ENCODE results near the gene HNRNPL. TPM values are rescaled to one million over a fixed set of nuclear protein-coding genes. Genes with fewer than 3 reads are reported as not detected.
A peak's percentile ranks its signal among the peaks of the same experiment; 100 is the strongest.

HNRNPL gene
- total and polyA plus RNA-seq, 2 donors (not counting 1 experiment from before 2014, with no cell fraction given) = 292 to 418 TPM

DNA sequence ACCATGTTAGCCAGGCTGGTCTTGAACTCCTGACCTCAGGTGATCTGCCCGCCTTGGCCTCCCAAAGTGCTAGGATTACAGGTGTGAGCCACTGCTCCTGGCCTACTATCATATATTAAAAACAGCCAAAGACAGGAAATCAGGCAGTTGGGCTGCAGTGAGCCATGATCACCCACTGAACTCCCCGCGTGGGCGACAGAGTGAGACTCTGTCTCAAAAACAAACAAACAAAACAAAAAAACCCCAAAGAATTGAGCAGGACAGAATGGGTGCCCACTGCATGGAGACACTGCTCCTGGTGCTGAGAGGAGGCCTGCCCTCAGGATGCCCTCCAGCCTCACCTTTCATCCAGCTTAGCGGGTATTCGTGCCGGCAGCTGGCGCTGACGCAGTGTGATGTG is 33.5 kb upstream of the HNRNPL start:
- H3K9me3 Mint-ChIP-seq (ENCODE audit: insufficient read depth) = no peaks in the 10 kb centered on the region
- 76% methylated on average over 3 of the region's 9 CpGs for WGBS (ENCODE audit: insufficient coverage)
- DNase-seq (no peak), ATAC-seq (ENCODE audit: low read depth) (no peak)
- TF ChIP-seq EZH2 (IDR thresholded peaks at IDR 0.05; ENCODE audit: borderline replicate concordance, insufficient read depth, low read depth, low read length, poor library complexity, severe bottlenecking) = no peak
- TF ChIP-seq, protein P1, sequence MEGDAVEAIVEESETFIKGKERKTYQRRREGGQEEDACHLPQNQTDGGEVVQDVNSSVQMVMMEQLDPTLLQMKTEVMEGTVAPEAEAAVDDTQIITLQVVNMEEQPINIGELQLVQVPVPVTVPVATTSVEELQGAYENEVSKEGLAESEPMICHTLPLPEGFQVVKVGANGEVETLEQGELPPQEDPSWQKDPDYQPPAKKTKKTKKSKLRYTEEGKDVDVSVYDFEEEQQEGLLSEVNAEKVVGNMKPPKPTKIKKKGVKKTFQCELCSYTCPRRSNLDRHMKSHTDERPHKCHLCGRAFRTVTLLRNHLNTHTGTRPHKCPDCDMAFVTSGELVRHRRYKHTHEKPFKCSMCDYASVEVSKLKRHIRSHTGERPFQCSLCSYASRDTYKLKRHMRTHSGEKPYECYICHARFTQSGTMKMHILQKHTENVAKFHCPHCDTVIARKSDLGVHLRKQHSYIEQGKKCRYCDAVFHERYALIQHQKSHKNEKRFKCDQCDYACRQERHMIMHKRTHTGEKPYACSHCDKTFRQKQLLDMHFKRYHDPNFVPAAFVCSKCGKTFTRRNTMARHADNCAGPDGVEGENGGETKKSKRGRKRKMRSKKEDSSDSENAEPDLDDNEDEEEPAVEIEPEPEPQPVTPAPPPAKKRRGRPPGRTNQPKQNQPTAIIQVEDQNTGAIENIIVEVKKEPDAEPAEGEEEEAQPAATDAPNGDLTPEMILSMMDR (IDR thresholded peaks at IDR 0.05) = no peak
- Histone ChIP-seq H3K4me2 (replicated peaks; ENCODE audit: low read depth, low read length, poor library complexity, severe bottlenecking) (no peak overlapping the region), H3K9ac (ENCODE audit: low read length) (no peak overlapping the region), H3K4me1 (ENCODE audit: control insufficient read depth in 2 of 2, insufficient read depth in 2 of 2, low read length in 2 of 2) (peaks cover 29 to 40% of the 10 kb centered on the region in 2 donors), H3K27ac (ENCODE audit: low read length in 2 of 2) (peak overlapping the region in 1 of 2 donors; percentile 39), H3K9me3 (ENCODE audit: control extremely low read depth in 1 of 3, control insufficient read depth in 2 of 3, insufficient read depth in 1 of 3, low read length in 2 of 3) (no peaks in the 10 kb centered on the region), H4K20me1 (ENCODE audit: control insufficient read depth, insufficient read depth, low read length, poor library complexity, severe bottlenecking) (no peaks in the 10 kb centered on the region), H3K27me3 (replicated peaks in 1 of 4; ENCODE audit: control extremely low read depth in 1 of 4, control insufficient read depth in 3 of 4, insufficient read depth in 4 of 4, low read length in 3 of 4) (no peaks in the 10 kb centered on the region), H3K79me2 (ENCODE audit: control insufficient read depth, insufficient read depth, low read length) (peaks cover 20% of the 10 kb centered on the region), H3K36me3 (replicated peaks in 1 of 2; ENCODE audit: control extremely low read depth in 1 of 2, control insufficient read depth in 1 of 2, extremely low read depth in 1 of 2, insufficient read depth in 2 of 2, low read length in 1 of 2) (peaks cover 0 to 16% of the 10 kb centered on the region in 2 experiments), H2AFZ (ENCODE audit: insufficient read depth, low read depth, low read length, poor library complexity, severe bottlenecking) (no peak overlapping the region), H3K4me3 (ENCODE audit: control extremely low read depth in 1 of 5, extremely low read depth in 1 of 5, insufficient read depth in 1 of 5, low read depth in 2 of 5, low read length in 4 of 5) (no peak overlapping the region)
- POLR2A ChIA-PET = interaction anchor here (0.6 to 1.2 kb wide), 3 partner anchors 31 to 239 kb away, joined by 3 to 9 read pairs (median 5); no protein-coding TSS in a partner anchor
- H3K27ac Mint-ChIP-seq = no peak overlapping the region
- CTCF ChIA-PET = no interaction called here
- peaks cover 23% of the 10 kb centered on the region for H3K4me1 Mint-ChIP-seq
- H3K4me3 Mint-ChIP-seq = no peak overlapping the region
- intact Hi-C loops (cut with micrococcal nuclease) = no loop called here
- H3K27me3 Mint-ChIP-seq = no peaks in the 10 kb centered on the region

DNA sequence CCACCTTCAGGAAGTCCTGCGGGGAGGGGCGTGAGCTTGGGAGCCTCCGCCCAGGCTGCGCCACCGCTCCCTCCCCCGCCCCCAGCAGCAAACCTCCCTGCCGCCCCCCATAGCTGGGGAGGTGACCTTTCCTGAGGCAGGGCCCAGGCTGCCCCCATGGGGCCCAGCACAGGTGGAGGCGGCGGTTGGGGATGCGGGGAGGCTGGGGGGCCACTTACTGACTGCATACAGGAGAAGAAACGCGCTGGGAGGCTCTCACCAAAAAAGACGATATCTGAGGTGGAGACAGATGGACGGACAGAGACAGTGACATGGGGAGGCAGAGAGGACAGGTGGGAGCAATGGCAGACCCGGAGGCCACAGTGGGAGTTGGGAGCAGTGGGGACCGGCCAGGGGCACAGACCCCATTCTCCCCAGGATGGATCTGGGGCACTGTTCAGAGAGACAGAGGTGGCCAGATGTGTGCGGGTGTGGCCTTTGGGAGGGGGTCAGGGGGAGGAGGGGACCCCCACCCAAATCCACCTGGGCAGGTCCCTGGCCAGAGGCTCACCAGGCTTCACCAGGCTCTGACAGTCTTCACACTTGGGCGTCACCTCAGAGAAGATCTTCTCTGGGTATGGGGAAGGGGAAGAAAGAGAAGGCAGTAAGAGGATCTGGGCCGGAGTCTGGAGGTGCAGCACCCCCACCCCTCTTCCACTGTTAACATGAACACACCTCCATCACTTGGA is 31.3 kb upstream of the HNRNPL start:
- Histone ChIP-seq H3K4me3 (ENCODE audit: control extremely low read depth in 1 of 5, extremely low read depth in 1 of 5, insufficient read depth in 1 of 5, low read depth in 2 of 5, low read length in 4 of 5) (no peak overlapping the region), H4K20me1 (ENCODE audit: control insufficient read depth, insufficient read depth, low read length, poor library complexity, severe bottlenecking) (no peaks in the 10 kb centered on the region), H3K4me2 (replicated peaks; ENCODE audit: low read depth, low read length, poor library complexity, severe bottlenecking) (no peak overlapping the region), H3K4me1 (ENCODE audit: control insufficient read depth in 2 of 2, insufficient read depth in 2 of 2, low read length in 2 of 2) (peaks cover 35 to 44% of the 10 kb centered on the region in 2 donors), H3K9ac (ENCODE audit: low read length) (no peak overlapping the region), H2AFZ (ENCODE audit: insufficient read depth, low read depth, low read length, poor library complexity, severe bottlenecking) (no peak overlapping the region), H3K79me2 (ENCODE audit: control insufficient read depth, insufficient read depth, low read length) (peaks cover 12% of the 10 kb centered on the region), H3K36me3 (replicated peaks in 1 of 2; ENCODE audit: control extremely low read depth in 1 of 2, control insufficient read depth in 1 of 2, extremely low read depth in 1 of 2, insufficient read depth in 2 of 2, low read length in 1 of 2) (peaks cover 0 to 15% of the 10 kb centered on the region in 2 experiments), H3K27ac (ENCODE audit: low read length in 2 of 2) (peak overlapping the region; percentile 22 to 94), H3K27me3 (replicated peaks in 1 of 4; ENCODE audit: control extremely low read depth in 1 of 4, control insufficient read depth in 3 of 4, insufficient read depth in 4 of 4, low read length in 3 of 4) (no peaks in the 10 kb centered on the region), H3K9me3 (ENCODE audit: control extremely low read depth in 1 of 3, control insufficient read depth in 2 of 3, insufficient read depth in 1 of 3, low read length in 2 of 3) (no peaks in the 10 kb centered on the region)
- CTCF ChIA-PET = interaction anchor here (1.1 to 1.3 kb wide), 2 partner anchors 11 to 111 kb away, joined by 4 to 6 read pairs; no protein-coding TSS in a partner anchor
- no peaks in the 10 kb centered on the region for H3K9me3 Mint-ChIP-seq (ENCODE audit: insufficient read depth)
- H3K4me1 Mint-ChIP-seq = peaks cover 40% of the 10 kb centered on the region
- no peaks in the 10 kb centered on the region for H3K27me3 Mint-ChIP-seq
- ATAC-seq (ENCODE audit: low read depth) (no peak), DNase-seq (no peak)
- no peak overlapping the region for H3K4me3 Mint-ChIP-seq
- POLR2A ChIA-PET = interaction anchor here (1.1 kb wide), 1 partner anchor 12 kb away, joined by 3 read pairs; no protein-coding TSS in a partner anchor
- H3K27ac Mint-ChIP-seq = peak overlapping the region; percentile 75
- intact Hi-C loops (cut with micrococcal nuclease) = no loop called here
- WGBS (ENCODE audit: insufficient coverage) = 93% methylated on average over 17 of the region's 19 CpGs
- TF ChIP-seq, protein P1 (IDR thresholded peaks at IDR 0.05) = no peak
- TF ChIP-seq EZH2 (IDR thresholded peaks at IDR 0.05; ENCODE audit: borderline replicate concordance, insufficient read depth, low read depth, low read length, poor library complexity, severe bottlenecking) = no peak
